HG03520 (cell line): ENCODE data around the gene PARP12.

Experiments
- ATAC-seq: cut with Tn5 transposase; IDR thresholded peaks from one replicate; pipeline ENCODE4 v1.9.1; 2021; ENCODE audit warnings: mild to moderate bottlenecking, moderate library complexity; ENCODE audit not compliant: unreplicated experiment

Gene PARP12

GRCh38 chr7:139992353-139993044 lies 70.3 kb downstream of the PARP12 start:
- ATAC-seq: no peak

- no peak for ATAC-seq
These were observed 70.8 kb downstream of the PARP12 start for GRCh38 chr7:139991911-139992310.

- ATAC-seq: no peak
These were observed 71.5 kb downstream of the PARP12 start for GRCh38 chr7:139991269-139991666.

- no peak for ATAC-seq
These were observed 72.0 kb downstream of the PARP12 start for GRCh38 chr7:139990571-139991268.

- no peak for ATAC-seq
These were observed 72.6 kb downstream of the PARP12 start for GRCh38 chr7:139990142-139990535.

- no peak for ATAC-seq
These were observed 73.2 kb downstream of the PARP12 start for GRCh38 chr7:139989366-139990141.

- no peak for ATAC-seq
These were observed 74.8 kb downstream of the PARP12 start for GRCh38 chr7:139987691-139988516.

- no peak for ATAC-seq
These were observed 76.9 kb downstream of the PARP12 start for GRCh38 chr7:139985811-139986210.

- ATAC-seq: no peak
These were observed 77.9 kb downstream of the PARP12 start for GRCh38 chr7:139984642-139985539.

GRCh38 chr7:139982927-139983920 lies 79.5 kb downstream of the PARP12 start:
- ATAC-seq: no peak

- no peak for ATAC-seq
These were observed 81.2 kb downstream of the PARP12 start for GRCh38 chr7:139981511-139981895.

GRCh38 chr7:139976838-139977656 lies 85.7 kb downstream of the PARP12 start:
- ATAC-seq: no peak

- no peak for ATAC-seq
These were observed 86.5 kb downstream of the PARP12 start for GRCh38 chr7:139976055-139976837.

- no peak for ATAC-seq
These were observed 88.5 kb downstream of the PARP12 start for GRCh38 chr7:139974179-139974811.
